Measurements from ENCODE around the gene CPNE4.
A peak's percentile ranks its signal among the peaks of the same experiment; 100 is the strongest.

CPNE4 gene

DNA sequence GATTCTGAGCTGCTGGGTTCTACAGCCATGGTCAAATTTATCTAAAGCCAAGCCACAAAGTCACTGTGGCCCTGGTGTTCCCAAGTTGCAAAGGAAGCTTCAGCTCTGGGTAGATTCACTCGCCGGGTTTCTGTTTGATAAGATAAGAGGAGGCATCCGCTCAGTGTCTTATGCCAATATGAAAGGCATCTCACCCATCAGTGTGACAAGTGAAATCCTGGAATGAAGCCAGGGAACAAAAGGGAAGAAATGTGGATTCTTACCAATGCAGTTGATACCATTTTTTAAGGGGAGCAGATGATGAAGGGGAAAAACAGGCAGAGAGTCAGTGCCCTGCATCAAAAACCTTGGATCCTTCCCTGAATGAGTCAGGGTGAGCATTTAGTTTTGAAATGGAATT lies 2.8 kb upstream of the CPNE4 start:
- TF ChIP-seq JUND (IDR thresholded peaks at IDR 0.05; ENCODE audit: low read depth) = no peak
- in situ Hi-C loops (cut with HindIII; ENCODE audit: low pct_unique_long_range_greater_than_20kb, low sequenced_read_pairs) = no loop called here
- DNase-seq (ENCODE audit: low read depth in 1 of 2, low spot score in 1 of 2) = no peak

DNA sequence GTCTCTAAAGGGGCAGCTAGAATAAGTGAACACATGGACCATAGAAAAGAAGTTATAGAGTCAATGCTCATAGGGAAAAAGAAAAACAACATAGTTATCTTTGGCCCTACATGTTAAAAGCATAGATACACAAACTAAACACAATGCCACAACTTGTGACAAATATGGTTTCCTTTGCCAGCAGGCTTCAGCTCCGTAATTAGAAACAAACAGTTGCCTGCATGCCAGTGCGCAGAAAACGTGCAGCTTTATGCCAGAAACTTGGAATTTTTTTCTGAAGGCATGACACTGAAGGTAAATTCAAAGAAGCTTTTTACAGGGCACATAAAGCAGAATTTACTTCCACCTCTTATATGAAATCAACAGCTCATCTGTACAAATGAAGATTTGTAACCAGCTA lies 2.2 kb upstream of the CPNE4 start:
- DNase-seq (ENCODE audit: low read depth in 1 of 2, low spot score in 1 of 2) = no peak
- in situ Hi-C loops (cut with HindIII; ENCODE audit: low pct_unique_long_range_greater_than_20kb, low sequenced_read_pairs) = no loop called here
- no peak for TF ChIP-seq JUND (IDR thresholded peaks at IDR 0.05; ENCODE audit: low read depth)

DNA sequence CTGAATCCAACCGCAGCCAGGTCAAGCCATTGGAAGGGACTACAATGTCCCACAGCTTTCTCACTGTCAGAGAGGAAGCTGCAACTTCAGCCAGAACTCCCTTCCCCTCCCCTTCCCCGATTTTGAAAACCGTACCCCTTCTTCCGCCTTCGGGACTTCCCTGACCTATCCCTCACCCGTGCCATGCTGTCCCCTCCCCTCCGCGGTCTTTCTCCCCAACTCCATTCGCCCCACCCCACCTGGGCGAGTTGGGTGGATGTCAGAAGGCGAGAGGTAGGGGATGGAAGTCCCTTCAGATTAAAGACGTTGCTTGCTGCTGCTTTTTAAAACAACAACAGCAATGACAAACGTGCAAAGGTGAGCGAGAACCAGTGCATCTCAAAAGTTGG lies 723 bp downstream of the CPNE4 start:
- TF ChIP-seq JUND (IDR thresholded peaks at IDR 0.05; ENCODE audit: low read depth) = no peak
- in situ Hi-C loops (cut with HindIII; ENCODE audit: low pct_unique_long_range_greater_than_20kb, low sequenced_read_pairs) = no loop called here
- DNase-seq (ENCODE audit: low read depth in 1 of 2, low spot score in 1 of 2) = no peak

DNA sequence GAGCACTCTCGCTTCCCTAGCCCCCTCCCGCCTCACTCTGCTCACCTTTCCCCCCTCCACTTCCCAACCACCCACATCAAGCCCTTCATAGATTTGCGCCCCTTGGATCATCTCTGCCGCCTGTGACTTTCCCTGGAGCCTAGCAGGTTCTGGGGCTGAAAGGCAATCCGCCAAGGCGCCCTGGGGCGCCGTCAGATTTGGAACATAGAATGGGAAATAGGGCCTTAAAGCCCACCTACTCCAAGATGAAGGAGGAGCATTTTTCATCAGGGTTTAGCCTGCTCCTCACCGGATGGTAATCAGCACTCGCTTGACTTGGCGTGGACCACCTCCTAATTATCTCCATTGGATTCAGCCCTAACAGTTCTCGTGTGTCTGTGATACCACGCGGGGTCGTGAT lies 1.3 kb downstream of the CPNE4 start:
- in situ Hi-C loops (cut with HindIII; ENCODE audit: low pct_unique_long_range_greater_than_20kb, low sequenced_read_pairs) = no loop called here
- DNase-seq (ENCODE audit: low read depth in 1 of 2, low spot score in 1 of 2) = no peak
- TF ChIP-seq JUND (IDR thresholded peaks at IDR 0.05; ENCODE audit: low read depth) = no peak

DNA sequence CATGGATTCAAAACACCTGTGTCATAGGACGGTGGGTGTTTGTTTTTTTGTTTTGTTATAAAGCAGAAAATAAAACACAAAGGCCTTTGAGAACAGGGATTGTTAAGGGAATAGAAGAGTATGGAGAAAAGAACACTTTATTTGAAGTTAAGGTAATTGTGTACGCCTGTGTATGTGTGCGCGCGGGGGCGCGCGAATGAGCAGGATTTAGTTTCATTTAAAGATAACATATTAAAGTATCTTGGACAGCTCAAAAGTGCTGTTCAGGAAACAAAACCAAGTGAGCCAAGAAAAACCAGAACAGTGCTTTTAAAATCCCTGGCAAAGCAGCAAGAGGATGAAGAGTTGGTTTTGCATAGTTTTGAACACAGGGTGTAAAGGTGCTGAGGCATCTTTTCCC lies 1.9 kb downstream of the CPNE4 start:
- DNase-seq (ENCODE audit: low read depth in 1 of 2, low spot score in 1 of 2) = no peak

DNA sequence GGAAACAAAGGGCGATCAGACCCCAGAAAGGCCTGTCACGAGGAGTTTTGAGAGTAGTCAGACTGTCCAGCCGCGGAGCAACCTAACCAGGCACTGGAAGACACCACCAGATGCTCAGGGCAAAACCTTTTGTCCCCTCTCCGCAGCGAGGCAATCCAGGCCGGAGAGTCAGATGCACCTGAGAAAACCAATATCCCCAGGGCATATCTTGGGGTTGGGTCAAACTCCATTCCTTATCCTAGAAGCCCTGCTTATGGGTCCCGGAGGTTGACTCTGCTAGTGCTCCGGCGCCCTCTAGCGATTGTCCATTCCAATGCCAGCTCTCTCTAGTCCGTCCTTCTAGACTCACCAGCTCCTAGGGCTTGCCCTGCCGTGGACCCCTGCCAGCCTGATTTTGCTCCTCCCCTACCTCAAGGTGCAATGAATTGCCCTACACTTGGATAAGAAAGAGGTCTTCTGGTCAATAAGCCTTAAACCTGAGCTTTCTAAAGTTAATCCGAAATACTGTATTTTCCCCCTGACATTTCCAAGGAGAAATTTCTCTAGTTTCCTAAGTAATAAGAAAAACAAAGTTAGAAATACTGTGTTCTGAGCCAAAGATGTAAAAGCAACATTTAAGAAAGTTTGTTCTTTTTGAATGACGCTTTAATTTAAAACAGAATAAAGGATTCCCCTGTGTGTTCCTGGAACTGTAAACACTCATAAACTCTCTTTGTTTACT lies 5.5 kb downstream of the CPNE4 start:
- TF ChIP-seq JUND (IDR thresholded peaks at IDR 0.05; ENCODE audit: low read depth) = no peak
- DNase-seq (ENCODE audit: low read depth in 1 of 2, low spot score in 1 of 2) = peak; percentile 53 to 90
- in situ Hi-C loops (cut with HindIII; ENCODE audit: low pct_unique_long_range_greater_than_20kb, low sequenced_read_pairs) = no loop called here

More for the DNA sequence above, 1.9 kb downstream of the CPNE4 start:
- in situ Hi-C loops (cut with HindIII; ENCODE audit: low pct_unique_long_range_greater_than_20kb, low sequenced_read_pairs) = no loop called here
- no peak for TF ChIP-seq JUND (IDR thresholded peaks at IDR 0.05; ENCODE audit: low read depth)

DNA sequence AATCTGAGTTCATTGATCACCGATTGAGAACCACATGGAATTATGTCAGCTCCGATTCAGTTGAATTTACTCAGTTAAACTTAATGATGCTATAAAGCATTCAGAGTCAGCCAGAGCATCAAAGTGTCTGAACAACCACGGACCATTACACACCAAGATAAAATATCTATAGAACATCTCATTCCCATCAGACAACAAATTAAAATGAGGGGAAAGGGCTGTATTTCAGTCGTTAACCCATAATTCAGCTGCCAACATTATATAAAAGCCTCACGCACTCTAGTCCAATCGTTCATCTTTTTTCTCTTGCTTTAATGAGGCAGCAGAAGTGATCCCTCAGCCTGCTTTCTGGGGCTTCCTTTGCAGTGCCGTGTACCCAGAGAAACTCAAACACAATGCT lies 11.9 kb downstream of the CPNE4 start:
- in situ Hi-C loops (cut with HindIII; ENCODE audit: low pct_unique_long_range_greater_than_20kb, low sequenced_read_pairs) = no loop called here
- DNase-seq (ENCODE audit: low read depth in 1 of 2, low spot score in 1 of 2) = no peak
- no peak for TF ChIP-seq JUND (IDR thresholded peaks at IDR 0.05; ENCODE audit: low read depth)

DNA sequence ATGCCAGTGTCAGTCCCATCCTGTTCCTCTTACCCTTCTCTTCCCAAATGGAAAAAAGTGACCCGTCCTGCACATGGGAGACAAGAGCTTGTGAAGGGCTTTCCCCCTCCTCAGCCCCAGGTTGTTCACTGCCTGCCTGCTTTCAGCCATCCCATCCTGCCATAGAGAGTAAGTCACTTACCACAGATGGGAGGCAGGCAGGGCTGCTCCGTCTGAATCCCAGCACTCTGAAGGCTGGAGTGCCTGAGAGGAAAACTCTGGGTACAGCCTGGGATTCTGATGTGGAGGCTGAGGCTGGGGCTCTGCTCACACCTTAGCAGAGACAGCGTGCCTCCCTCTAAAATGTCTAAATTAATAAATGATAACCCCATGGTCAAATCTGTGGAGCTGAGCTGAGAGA lies 14.8 kb downstream of the CPNE4 start:
- TF ChIP-seq JUND (IDR thresholded peaks at IDR 0.05; ENCODE audit: low read depth) = no peak
- DNase-seq (ENCODE audit: low read depth in 1 of 2, low spot score in 1 of 2) = no peak
- in situ Hi-C loops (cut with HindIII; ENCODE audit: low pct_unique_long_range_greater_than_20kb, low sequenced_read_pairs) = no loop called here

DNA sequence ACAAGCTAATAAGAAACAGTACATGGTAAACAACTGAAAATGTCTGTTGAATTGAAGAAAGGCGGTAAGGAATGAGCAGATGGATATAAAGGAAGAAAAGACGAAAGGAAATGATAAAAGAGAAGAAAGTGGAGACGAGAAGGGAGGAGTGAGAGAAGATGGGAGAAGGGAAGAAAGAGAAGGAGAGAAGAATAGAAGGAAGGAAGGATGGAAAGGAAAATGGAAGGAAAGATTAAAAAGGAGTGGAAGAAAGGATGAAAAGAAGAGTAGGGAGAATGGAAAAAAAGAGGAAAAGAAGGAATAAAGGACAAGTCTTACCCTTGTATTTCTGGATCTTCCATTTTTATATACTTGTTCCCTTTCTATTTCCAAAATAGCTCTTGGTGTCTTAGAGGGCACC lies 17.7 kb downstream of the CPNE4 start:
- TF ChIP-seq JUND (IDR thresholded peaks at IDR 0.05; ENCODE audit: low read depth) = no peak
- in situ Hi-C loops (cut with HindIII; ENCODE audit: low pct_unique_long_range_greater_than_20kb, low sequenced_read_pairs) = no loop called here
- no peak for DNase-seq (ENCODE audit: low read depth in 1 of 2, low spot score in 1 of 2)

DNA sequence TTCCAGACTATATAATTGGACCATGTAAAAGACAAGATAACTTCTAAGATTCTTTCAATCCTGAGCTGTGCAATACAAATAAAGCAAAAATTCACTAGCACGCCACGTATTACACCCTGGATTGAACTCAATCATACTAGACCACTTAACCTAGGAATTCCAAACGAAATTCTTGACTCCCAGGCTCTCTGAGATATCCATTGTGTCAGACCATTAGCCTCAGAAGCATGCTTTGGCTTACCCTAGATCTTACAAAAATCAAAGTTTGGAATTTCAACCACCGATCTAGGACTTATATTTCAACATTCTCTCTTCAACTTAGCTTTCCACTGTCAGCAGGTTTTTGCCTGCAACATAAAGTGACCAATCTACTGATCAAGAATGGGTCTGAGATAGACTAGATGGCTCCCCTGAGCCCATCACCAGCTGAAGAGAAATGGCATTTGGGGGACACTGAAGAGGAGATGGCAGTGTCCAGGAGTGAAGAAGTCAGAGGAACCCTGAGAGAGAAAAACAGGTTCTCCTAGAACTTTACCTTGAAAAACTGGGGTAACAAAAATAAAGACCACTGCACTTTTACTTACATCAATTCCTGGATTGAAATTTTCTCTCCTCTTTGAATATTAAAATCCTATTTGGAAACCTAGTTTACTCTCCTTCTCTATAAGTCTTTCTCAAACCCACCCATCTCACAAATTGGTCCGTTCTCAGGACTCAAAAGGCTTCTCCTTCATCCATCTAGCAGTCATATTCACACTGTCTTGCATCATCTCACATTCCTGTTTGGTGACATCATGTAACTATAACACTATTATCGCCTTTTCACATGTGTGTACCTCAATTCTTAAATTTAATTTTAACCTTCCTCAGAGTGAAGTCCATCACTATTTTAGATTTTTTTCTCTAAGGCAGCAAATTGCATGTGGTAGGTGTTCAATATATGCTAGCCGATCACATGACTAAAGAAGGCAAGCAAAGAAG lies 18.5 kb downstream of the CPNE4 start:
- peak in 1 of 2 experiments; percentile 13 for DNase-seq (ENCODE audit: low read depth in 1 of 2, low spot score in 1 of 2)
- in situ Hi-C loops (cut with HindIII; ENCODE audit: low pct_unique_long_range_greater_than_20kb, low sequenced_read_pairs) = no loop called here
- no peak for TF ChIP-seq JUND (IDR thresholded peaks at IDR 0.05; ENCODE audit: low read depth)

DNA sequence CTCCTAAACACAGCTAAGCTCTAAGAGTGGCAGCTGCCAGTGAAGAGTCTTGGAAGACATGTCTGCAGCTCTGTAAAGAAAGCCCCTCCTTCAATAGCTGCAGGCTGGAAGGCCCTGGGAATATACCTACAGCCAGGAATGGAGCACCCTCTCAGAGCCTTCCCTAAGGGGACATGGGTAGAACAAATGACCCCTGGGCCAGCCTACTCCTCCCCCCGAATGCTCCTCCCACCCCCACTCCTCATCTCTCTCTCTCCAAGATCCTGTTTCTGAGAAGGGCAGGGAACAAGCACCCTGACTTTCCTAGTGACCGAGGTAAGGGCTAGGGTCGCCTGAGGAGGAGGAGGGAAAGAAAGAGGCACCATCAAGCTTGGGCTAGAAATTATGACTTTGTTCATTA lies 20.7 kb downstream of the CPNE4 start:
- TF ChIP-seq JUND (IDR thresholded peaks at IDR 0.05; ENCODE audit: low read depth) = no peak
- in situ Hi-C loops (cut with HindIII; ENCODE audit: low pct_unique_long_range_greater_than_20kb, low sequenced_read_pairs) = no loop called here

DNA sequence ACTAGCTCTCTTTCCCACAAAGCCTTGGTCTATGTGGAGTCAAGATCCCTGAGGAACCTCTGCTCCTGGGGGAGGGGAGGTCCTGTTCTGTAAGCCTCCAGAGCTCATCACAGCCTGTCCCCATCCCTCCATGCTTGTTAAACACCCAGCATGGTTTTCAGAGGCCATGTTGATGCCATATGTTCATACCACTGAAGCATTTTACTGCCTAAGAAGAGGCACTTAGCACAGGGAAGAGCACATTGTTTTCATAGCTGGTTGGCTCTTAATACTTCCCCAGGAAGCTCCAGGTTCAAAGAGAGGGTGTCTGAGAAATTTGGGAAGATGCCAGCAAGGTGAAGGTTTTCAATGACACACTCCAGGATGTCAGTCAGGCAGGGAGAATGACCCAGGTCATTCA lies 25.6 kb downstream of the CPNE4 start:
- DNase-seq (ENCODE audit: low read depth in 1 of 2, low spot score in 1 of 2) = peak in 1 of 2 experiments; percentile 24
- TF ChIP-seq JUND (IDR thresholded peaks at IDR 0.05; ENCODE audit: low read depth) = no peak
- in situ Hi-C loops (cut with HindIII; ENCODE audit: low pct_unique_long_range_greater_than_20kb, low sequenced_read_pairs) = no loop called here

More for the DNA sequence above, 20.7 kb downstream of the CPNE4 start:
- no peak for DNase-seq (ENCODE audit: low read depth in 1 of 2, low spot score in 1 of 2)

DNA sequence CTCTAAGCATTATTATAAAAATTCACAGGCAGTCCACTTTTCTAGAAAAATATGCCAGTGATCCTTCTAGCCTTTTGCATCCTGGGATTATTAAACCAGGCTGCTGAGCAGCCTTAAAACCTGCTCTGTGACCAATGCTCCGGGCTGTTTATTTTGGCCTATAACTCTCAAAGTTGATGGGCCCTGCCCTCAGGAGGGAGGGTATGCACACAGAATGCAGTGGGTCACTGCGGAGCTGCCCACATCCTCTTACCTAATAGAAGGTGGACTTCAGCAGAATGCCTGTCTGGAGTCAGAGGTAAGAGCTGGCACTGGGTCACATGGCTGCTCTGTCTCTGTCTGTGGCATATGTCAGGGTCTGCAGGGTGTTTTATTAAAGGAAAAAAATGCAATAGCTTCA lies 26.0 kb downstream of the CPNE4 start:
- TF ChIP-seq JUND (IDR thresholded peaks at IDR 0.05; ENCODE audit: low read depth) = no peak
- DNase-seq (ENCODE audit: low read depth in 1 of 2, low spot score in 1 of 2) = peak in 1 of 2 experiments; percentile 38
- in situ Hi-C loops (cut with HindIII; ENCODE audit: low pct_unique_long_range_greater_than_20kb, low sequenced_read_pairs) = no loop called here
